K562 (cell line): ENCODE data around the gene PATL1. TPM values are rescaled to one million over a fixed set of nuclear protein-coding genes. Genes with fewer than 3 reads are reported as not detected.
A peak's percentile ranks its signal among the peaks of the same experiment; 100 is the strongest.

Source experiments
- BCOR ChIP-seq: fragments of 450-650 bp; IDR thresholded peaks from 2 replicates; pipeline ENCODE4 v1.6.1; 2016
- CREM ChIP-seq: IDR thresholded peaks from 2 replicates; pipeline ENCODE4 v1.6.1; 2014; ENCODE audit warnings: antibody characterized with exemption, low read depth
- DMBX1 ChIP-seq: fragments of 250-450 bp; sonication (Bioruptor Pico); IDR thresholded peaks from 2 replicates; pipeline ENCODE4 v1.8.0; 2022; ENCODE audit warnings: inconsistent platforms, mild to moderate bottlenecking, moderate library complexity, borderline replicate concordance
- ETV1 ChIP-seq: fragments of 450-650 bp; conservative IDR thresholded peaks from 2 replicates; pipeline ENCODE4 v1.6.1; 2016; ENCODE audit warnings: missing genetic modification characterization, control low read depth, low read depth, missing compliant biosample characterization
- KLF13 ChIP-seq: fragments of 450-650 bp; IDR thresholded peaks from 2 replicates; pipeline ENCODE4 v1.6.1; 2016; ENCODE audit warnings: missing genetic modification characterization, low read depth, mild to moderate bottlenecking, missing compliant biosample characterization, moderate library complexity, borderline replicate concordance
- MCM2 ChIP-seq: fragments of 450-650 bp; IDR thresholded peaks from 2 replicates; pipeline ENCODE4 v1.6.1; 2017; ENCODE audit warnings: low read depth, mild to moderate bottlenecking
- POLR2H ChIP-seq: IDR thresholded peaks from 2 replicates; pipeline ENCODE4 v1.6.1; 2016; ENCODE audit warnings: missing genetic modification characterization, low read depth, mild to moderate bottlenecking, control low read depth, missing compliant biosample characterization, moderate library complexity
- ZNF23 ChIP-seq: fragments of 250-450 bp; sonication (Bioruptor Pico); IDR thresholded peaks from 2 replicates; pipeline ENCODE4 v1.4.0; 2020; ENCODE audit warnings: mild to moderate bottlenecking
- polyA plus RNA-seq, 8 experiments: library from polyadenylated mRNA; depleted of rRNA in 4 of 8; stranded (reverse) in 5 of 8; unstranded in 3 of 8; fragments of >200 nt; fragmentation: Nextera tagmentation in 2 of 8; fragmentation: Illumina TruSeq in 1 of 8; extraction: Ambion mirVana in 2 of 8; extraction: Trizol in 1 of 8; gene quantifications; 2 replicates each; pipeline versions ENCODE4 v1.2.1 to v1.2.3, GENCODE V29; 2011 to 2014; ENCODE audit warnings: inconsistent platforms in 1 of 8, missing spikeins in 1 of 8
- total RNA-seq, 7 experiments: library from RNA; depleted of rRNA in 6 of 7; stranded (reverse); fragments of >200 nt in 6 of 7; fragmentation: Illumina TruSeq in 2 of 7; extraction: Trizol in 2 of 7; gene quantifications; 2 replicates each; pipeline versions ENCODE4 v1.2.1 to v1.2.3, GENCODE V29; 2011 to 2021; ENCODE audit warnings: low replicate concordance in 1 of 7
- TF ChIP-seq, protein P1 (sequence below): fragments of 250-450 bp; sonication (Bioruptor Pico); IDR thresholded peaks from 2 replicates; pipeline ENCODE4 v1.5.0; 2021; ENCODE audit warnings: mild to moderate bottlenecking, borderline replicate concordance
- TF ChIP-seq, protein P2 (sequence below): fragments of 450-650 bp; IDR thresholded peaks from 2 replicates; pipeline ENCODE4 v1.6.1; 2016; ENCODE audit warnings: borderline replicate concordance
- TF ChIP-seq, protein P3 (sequence below), 3 experiments: IDR thresholded peaks in 2 of 3; conservative IDR thresholded peaks in 1 of 3; 2 replicates each; pipeline ENCODE4 v1.5.1; 2011 to 2012; ENCODE audit warnings: low read length in 3 of 3, mild to moderate bottlenecking in 3 of 3, control low read depth in 2 of 3, improper control_type of control experiment in 1 of 3, inconsistent platforms in 1 of 3, low read depth in 1 of 3, mixed read lengths in 1 of 3, moderate library complexity in 1 of 3; ENCODE audit not compliant: insufficient read depth in 2 of 3
- TF ChIP-seq, protein P4 (sequence below): sonication (generic); formaldehyde crosslinking; IDR thresholded peaks from 2 replicates; pipeline ENCODE4 v1.8.0; 2022; ENCODE audit warnings: mild to moderate bottlenecking, missing genetic modification reagents

The PATL1 gene
- total and polyA plus RNA-seq, 9 of the 15 experiments (the other 6 are each of a cell fraction or from before 2014, with no cell fraction given): 3.2 to 48.0 (median 16.4) TPM

DNA sequence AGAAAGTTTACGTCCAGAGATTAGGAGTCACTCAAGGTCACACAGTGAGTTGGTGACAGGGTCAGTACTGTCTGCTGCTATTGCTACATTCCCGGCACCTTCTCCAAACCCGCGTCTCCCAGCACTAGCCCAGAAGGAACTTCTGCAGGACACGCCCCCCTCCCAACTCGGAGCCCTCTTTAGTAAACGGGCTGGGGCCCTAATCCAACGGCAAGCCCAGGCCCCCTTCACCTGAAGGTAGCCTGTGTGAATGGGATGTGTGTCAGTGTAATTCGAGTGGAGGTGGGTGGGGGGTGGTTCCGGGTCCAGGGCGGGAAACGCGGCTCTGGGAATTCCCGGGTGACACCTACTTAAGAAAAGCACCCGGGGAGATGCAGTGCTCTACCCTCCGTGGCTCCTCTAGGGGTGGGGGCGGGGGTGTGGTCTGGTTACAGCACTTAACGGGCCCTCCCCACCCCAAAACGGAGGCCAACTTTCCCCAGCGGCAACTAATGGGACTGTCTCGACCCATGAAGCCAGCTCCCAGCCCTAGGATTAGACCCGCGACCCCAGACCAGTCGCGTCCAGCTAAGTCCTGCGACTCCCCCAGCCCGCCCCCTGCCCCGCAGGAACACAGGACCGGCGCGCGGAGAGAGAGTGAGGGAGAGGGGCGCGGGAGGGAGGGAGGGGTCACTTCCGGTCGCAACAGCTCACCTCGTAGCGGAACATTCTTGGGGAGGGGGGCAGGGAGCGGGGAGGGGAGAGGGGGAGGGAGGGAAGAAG, 468 bp downstream of the PATL1 start (continued):
- TF ChIP-seq, protein P1, sequence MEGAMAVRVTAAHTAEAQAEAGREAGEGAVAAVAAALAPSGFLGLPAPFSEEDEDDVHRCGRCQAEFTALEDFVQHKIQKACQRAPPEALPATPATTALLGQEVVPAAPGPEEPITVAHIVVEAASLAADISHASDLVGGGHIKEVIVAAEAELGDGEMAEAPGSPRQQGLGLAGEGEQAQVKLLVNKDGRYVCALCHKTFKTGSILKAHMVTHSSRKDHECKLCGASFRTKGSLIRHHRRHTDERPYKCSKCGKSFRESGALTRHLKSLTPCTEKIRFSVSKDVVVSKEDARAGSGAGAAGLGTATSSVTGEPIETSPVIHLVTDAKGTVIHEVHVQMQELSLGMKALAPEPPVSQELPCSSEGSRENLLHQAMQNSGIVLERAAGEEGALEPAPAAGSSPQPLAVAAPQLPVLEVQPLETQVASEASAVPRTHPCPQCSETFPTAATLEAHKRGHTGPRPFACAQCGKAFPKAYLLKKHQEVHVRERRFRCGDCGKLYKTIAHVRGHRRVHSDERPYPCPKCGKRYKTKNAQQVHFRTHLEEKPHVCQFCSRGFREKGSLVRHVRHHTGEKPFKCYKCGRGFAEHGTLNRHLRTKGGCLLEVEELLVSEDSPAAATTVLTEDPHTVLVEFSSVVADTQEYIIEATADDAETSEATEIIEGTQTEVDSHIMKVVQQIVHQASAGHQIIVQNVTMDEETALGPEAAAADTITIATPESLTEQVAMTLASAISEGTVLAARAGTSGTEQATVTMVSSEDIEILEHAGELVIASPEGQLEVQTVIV: no peak
- TF ChIP-seq POLR2H (tag) (peak; percentile 49), ETV1 (tag) (peak; percentile 61), BCOR (no peak), ZNF23 (CRISPR knock-in tag) (no peak), KLF13 (tag) (peak; percentile 36; the same call in 1 of the 2 replicates), DMBX1 (CRISPR knock-in tag) (no peak), MCM2 (no peak), CREM (no peak)
- TF ChIP-seq, protein P2, sequence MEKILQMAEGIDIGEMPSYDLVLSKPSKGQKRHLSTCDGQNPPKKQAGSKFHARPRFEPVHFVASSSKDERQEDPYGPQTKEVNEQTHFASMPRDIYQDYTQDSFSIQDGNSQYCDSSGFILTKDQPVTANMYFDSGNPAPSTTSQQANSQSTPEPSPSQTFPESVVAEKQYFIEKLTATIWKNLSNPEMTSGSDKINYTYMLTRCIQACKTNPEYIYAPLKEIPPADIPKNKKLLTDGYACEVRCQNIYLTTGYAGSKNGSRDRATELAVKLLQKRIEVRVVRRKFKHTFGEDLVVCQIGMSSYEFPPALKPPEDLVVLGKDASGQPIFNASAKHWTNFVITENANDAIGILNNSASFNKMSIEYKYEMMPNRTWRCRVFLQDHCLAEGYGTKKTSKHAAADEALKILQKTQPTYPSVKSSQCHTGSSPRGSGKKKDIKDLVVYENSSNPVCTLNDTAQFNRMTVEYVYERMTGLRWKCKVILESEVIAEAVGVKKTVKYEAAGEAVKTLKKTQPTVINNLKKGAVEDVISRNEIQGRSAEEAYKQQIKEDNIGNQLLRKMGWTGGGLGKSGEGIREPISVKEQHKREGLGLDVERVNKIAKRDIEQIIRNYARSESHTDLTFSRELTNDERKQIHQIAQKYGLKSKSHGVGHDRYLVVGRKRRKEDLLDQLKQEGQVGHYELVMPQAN: peak; percentile 71; the same call in 1 of the 2 replicates
- TF ChIP-seq, protein P3, sequence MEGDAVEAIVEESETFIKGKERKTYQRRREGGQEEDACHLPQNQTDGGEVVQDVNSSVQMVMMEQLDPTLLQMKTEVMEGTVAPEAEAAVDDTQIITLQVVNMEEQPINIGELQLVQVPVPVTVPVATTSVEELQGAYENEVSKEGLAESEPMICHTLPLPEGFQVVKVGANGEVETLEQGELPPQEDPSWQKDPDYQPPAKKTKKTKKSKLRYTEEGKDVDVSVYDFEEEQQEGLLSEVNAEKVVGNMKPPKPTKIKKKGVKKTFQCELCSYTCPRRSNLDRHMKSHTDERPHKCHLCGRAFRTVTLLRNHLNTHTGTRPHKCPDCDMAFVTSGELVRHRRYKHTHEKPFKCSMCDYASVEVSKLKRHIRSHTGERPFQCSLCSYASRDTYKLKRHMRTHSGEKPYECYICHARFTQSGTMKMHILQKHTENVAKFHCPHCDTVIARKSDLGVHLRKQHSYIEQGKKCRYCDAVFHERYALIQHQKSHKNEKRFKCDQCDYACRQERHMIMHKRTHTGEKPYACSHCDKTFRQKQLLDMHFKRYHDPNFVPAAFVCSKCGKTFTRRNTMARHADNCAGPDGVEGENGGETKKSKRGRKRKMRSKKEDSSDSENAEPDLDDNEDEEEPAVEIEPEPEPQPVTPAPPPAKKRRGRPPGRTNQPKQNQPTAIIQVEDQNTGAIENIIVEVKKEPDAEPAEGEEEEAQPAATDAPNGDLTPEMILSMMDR (IDR thresholded peaks at IDR 0.05 in 2 of 3, conservative IDR thresholded peaks at IDR 0.05 in 1 of 3; ENCODE audit: insufficient read depth in 2 of 3, low read depth in 1 of 3, low read length in 3 of 3): 0 out of 6 replicates have a peak, but pooled peaks of 1 of the 3 experiments have one; percentile 22
- TF ChIP-seq, protein P4, sequence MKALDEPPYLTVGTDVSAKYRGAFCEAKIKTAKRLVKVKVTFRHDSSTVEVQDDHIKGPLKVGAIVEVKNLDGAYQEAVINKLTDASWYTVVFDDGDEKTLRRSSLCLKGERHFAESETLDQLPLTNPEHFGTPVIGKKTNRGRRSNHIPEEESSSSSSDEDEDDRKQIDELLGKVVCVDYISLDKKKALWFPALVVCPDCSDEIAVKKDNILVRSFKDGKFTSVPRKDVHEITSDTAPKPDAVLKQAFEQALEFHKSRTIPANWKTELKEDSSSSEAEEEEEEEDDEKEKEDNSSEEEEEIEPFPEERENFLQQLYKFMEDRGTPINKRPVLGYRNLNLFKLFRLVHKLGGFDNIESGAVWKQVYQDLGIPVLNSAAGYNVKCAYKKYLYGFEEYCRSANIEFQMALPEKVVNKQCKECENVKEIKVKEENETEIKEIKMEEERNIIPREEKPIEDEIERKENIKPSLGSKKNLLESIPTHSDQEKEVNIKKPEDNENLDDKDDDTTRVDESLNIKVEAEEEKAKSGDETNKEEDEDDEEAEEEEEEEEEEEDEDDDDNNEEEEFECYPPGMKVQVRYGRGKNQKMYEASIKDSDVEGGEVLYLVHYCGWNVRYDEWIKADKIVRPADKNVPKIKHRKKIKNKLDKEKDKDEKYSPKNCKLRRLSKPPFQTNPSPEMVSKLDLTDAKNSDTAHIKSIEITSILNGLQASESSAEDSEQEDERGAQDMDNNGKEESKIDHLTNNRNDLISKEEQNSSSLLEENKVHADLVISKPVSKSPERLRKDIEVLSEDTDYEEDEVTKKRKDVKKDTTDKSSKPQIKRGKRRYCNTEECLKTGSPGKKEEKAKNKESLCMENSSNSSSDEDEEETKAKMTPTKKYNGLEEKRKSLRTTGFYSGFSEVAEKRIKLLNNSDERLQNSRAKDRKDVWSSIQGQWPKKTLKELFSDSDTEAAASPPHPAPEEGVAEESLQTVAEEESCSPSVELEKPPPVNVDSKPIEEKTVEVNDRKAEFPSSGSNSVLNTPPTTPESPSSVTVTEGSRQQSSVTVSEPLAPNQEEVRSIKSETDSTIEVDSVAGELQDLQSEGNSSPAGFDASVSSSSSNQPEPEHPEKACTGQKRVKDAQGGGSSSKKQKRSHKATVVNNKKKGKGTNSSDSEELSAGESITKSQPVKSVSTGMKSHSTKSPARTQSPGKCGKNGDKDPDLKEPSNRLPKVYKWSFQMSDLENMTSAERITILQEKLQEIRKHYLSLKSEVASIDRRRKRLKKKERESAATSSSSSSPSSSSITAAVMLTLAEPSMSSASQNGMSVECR (CRISPR knock-in tag): peak; percentile 53
- TF ChIP-seq, all 486 proteins: peak for 29
